Measurements from ENCODE around the gene BFSP2.

DNA sequence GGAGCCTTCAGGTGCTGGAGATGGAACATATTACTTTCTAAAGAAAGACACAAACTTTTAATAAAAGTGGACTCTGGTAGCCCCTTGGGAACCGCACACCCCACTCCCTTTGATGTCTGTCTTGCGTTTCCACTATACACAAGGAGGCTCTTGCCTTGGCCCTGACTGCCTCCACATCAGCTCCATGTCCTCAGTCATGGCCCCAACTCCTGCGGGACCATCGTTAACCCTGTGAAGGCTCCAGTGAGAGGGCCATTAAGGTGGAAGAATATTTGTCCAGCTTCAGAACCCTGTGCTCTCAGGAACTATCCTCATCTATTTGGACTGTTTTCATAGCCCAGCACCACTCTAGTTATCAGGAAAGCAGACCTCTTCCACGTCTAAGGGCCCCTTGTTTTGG, 16.1 kb upstream of the BFSP2 start:
- TF ChIP-seq, protein P1, sequence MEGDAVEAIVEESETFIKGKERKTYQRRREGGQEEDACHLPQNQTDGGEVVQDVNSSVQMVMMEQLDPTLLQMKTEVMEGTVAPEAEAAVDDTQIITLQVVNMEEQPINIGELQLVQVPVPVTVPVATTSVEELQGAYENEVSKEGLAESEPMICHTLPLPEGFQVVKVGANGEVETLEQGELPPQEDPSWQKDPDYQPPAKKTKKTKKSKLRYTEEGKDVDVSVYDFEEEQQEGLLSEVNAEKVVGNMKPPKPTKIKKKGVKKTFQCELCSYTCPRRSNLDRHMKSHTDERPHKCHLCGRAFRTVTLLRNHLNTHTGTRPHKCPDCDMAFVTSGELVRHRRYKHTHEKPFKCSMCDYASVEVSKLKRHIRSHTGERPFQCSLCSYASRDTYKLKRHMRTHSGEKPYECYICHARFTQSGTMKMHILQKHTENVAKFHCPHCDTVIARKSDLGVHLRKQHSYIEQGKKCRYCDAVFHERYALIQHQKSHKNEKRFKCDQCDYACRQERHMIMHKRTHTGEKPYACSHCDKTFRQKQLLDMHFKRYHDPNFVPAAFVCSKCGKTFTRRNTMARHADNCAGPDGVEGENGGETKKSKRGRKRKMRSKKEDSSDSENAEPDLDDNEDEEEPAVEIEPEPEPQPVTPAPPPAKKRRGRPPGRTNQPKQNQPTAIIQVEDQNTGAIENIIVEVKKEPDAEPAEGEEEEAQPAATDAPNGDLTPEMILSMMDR (IDR thresholded peaks at IDR 0.05 in 8 of 11, conservative IDR thresholded peaks at IDR 0.05 in 3 of 11), result no peak
- TF ChIP-seq POLR2A (IDR thresholded peaks at IDR 0.05) (no peak), POLR2AphosphoS5 (IDR thresholded peaks at IDR 0.05) (no peak)
